Ovary (tissue), 9 donors: ENCODE data around the gene EYS. TPM values are rescaled to one million over a fixed set of nuclear protein-coding genes. Genes with fewer than 3 reads are reported as not detected.

Experiments used
- DNase-seq, 5 donors: peaks; one replicate each; pipeline ENCODE4 v3.0.0-alpha.2; 2019 to 2020
- H3K27ac ChIP-seq, 2 donors: fragments of 200-600 bp; one replicate each; pipeline versions ENCODE4 v1.5.1 to v1.8.0; 2019 to 2022
- H3K27me3 ChIP-seq: fragments of 200-600 bp; one replicate; pipeline ENCODE4 v1.8.0; 2022
- H3K36me3 ChIP-seq: fragments of 200-600 bp; sonication (generic); one replicate; pipeline ENCODE4 v1.5.1; 2019
- H3K4me1 ChIP-seq: one replicate; pipeline ENCODE4 v1.8.1; 2013; ENCODE audit warnings: mild to moderate bottlenecking, moderate library complexity; ENCODE audit not compliant: insufficient read depth
- H3K4me3 ChIP-seq: fragments of 200-600 bp; sonication (generic); one replicate; pipeline ENCODE4 v1.5.1; 2017
- H3K9me3 ChIP-seq, 2 donors: fragments of 200-600 bp in 1 of 2; sonication (generic) in 1 of 2; one replicate each; pipeline versions ENCODE4 v1.5.1 to v1.8.1; 2013 to 2019; ENCODE audit warnings: mild to moderate bottlenecking in 1 of 2, moderate library complexity in 1 of 2
- EP300 ChIP-seq: sonication (generic); formaldehyde crosslinking; IDR thresholded peaks from one replicate; pipeline ENCODE4 v1.6.1; 2017; ENCODE audit warnings: antibody characterized with exemption
- POLR2A ChIP-seq: fragments of 450-650 bp; IDR thresholded peaks from one replicate; pipeline ENCODE4 v1.6.1; 2017; ENCODE audit warnings: antibody characterized with exemption, mild to moderate bottlenecking, moderate library complexity
- WGBS, 3 donors: extraction: QIAGEN DNeasy Blood & Tissue Kit in 1 of 3; methylation state at CpG; one replicate each; pipeline versions ENCODE4 v1.1.5 to v1.1.7; 2013 to 2017; 5-methylcytosine and 5-hydroxymethylcytosine counted together
- intact Hi-C, 4 donors: fragments of 100-400 bp; cut with DNase I; formaldehyde crosslinking; loops; one replicate each; pipeline versions ENCODE4 v1.11.0 to v1.15.1; 2022 to 2023
- polyA plus RNA-seq, 2 donors: library from polyadenylated mRNA; stranded (reverse); fragments of 200-250 nt in 1 of 2; fragments of 350-450 nt in 1 of 2; fragmentation: Illumina TruSeq in 1 of 2; extraction: RNeasy Lipid Tissue Mini Kit (QIAGEN cat#74804) in 1 of 2; gene quantifications; one replicate each; pipeline ENCODE4 v1.2.3, GENCODE V29; 2013 to 2014
- total RNA-seq, 7 donors: library from RNA; depleted of rRNA in 2 of 7; stranded (reverse); fragments of >200 nt in 2 of 7; fragmentation: NEBNext Ultra II Directional in 3 of 7; extraction: Animal tissue kit (Norgen Biotek cat#: 25700) in 3 of 7; gene quantifications; one replicate each; pipeline versions ENCODE4 v1.1.0 to v1.2.4, GENCODE V29; 2016 to 2023
- TF ChIP-seq, protein P1 (sequence below), 3 donors: fragments of 450-650 bp in 2 of 3; fragments of 200-600 bp in 1 of 3; IDR thresholded peaks; one replicate each; pipeline versions ENCODE4 v1.5.1 to v1.8.0; 2016 to 2022; ENCODE audit warnings: antibody characterized with exemption in 3 of 3, mild to moderate bottlenecking in 1 of 3
- donor health status: DM: no; HTN: no; CAD: no; lungs with moderate emphysema.
- donor health status: DM: no; HTN: no; CAD: no.
- donor health status: Bipolar disorder and iron deficiency.
- donor health status: DM: yes; HTN: yes; CAD: no.
- donor health status: DM: no; HTN: no; CAD: no.
- donor health status: DM: yes; HTN: yes; CAD: no.

EYS gene
- total and polyA plus RNA-seq, 9 donors: under 0.01 to 0.03 (median 0.01) TPM; not detected in 6

DNA sequence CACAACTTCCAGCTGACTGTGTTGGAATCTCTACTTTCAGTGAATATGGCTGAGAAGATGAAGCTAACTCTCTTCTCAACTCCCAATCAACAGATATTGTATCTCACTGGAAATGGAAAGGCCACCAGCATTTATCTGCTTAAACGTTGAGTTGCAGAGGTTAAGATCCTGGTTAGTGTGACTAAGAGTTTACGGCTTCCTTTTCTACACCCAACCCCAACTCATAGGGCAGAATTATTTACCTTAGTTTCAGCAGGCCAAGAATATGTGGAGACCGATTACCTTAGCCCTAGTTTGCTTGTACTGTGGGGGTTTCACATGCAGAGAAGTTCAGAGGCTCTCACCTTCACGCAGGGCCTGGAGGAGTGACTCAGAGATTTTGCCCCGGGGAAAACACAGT is 1026.6 kb downstream of the EYS start:
- H3K27me3 ChIP-seq: no peaks in the 10 kb centered on the region
- no peak overlapping the region for H3K27ac ChIP-seq
- H3K9me3 ChIP-seq: no peaks in the 10 kb centered on the region
- H3K4me3 ChIP-seq: no peak overlapping the region
- intact Hi-C loops: no loop called here
- 85 to 90% (median 90%) methylated on average over 5 of the region's 5 CpGs for WGBS, 3 donors
- DNase-seq: no peak
- H3K36me3 ChIP-seq: no peaks in the 10 kb centered on the region
- TF ChIP-seq EP300 (no peak), POLR2A (no peak)
- TF ChIP-seq, protein P1, sequence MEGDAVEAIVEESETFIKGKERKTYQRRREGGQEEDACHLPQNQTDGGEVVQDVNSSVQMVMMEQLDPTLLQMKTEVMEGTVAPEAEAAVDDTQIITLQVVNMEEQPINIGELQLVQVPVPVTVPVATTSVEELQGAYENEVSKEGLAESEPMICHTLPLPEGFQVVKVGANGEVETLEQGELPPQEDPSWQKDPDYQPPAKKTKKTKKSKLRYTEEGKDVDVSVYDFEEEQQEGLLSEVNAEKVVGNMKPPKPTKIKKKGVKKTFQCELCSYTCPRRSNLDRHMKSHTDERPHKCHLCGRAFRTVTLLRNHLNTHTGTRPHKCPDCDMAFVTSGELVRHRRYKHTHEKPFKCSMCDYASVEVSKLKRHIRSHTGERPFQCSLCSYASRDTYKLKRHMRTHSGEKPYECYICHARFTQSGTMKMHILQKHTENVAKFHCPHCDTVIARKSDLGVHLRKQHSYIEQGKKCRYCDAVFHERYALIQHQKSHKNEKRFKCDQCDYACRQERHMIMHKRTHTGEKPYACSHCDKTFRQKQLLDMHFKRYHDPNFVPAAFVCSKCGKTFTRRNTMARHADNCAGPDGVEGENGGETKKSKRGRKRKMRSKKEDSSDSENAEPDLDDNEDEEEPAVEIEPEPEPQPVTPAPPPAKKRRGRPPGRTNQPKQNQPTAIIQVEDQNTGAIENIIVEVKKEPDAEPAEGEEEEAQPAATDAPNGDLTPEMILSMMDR (IDR thresholded peaks at IDR 0.05): no peak
- no peaks in the 10 kb centered on the region for H3K4me1 ChIP-seq

DNA sequence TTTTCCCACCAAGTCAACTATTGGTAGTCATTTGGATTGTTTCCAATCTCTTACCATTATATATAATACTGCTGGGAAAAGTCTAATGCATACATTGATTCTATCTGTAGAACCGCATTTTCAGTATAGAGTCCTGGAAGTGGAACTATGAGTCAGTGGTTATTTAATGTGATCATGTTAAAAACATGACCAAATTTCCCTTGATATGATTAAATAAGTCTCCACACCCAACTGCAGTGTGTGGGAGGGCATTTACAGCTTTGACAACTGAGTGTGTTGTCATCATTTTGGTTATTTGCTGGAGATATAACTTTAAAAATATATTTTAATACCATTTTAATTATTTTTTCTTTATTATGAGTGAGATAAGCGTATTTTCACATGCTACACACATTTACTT is 1027.6 kb downstream of the EYS start:
- TF ChIP-seq, protein P1 (IDR thresholded peaks at IDR 0.05): no peak
- no peak for TF ChIP-seq POLR2A
- Histone ChIP-seq H3K9me3 (no peaks in the 10 kb centered on the region), H3K27me3 (no peaks in the 10 kb centered on the region), H3K4me3 (no peak overlapping the region), H3K36me3 (no peaks in the 10 kb centered on the region), H3K27ac (no peak overlapping the region), H3K4me1 (no peaks in the 10 kb centered on the region)
- DNase-seq: no peak
- intact Hi-C loops: no loop called here
- WGBS, 3 donors: 89 to 97% (median 94%) methylated on average over 2 of the region's 2 CpGs

DNA sequence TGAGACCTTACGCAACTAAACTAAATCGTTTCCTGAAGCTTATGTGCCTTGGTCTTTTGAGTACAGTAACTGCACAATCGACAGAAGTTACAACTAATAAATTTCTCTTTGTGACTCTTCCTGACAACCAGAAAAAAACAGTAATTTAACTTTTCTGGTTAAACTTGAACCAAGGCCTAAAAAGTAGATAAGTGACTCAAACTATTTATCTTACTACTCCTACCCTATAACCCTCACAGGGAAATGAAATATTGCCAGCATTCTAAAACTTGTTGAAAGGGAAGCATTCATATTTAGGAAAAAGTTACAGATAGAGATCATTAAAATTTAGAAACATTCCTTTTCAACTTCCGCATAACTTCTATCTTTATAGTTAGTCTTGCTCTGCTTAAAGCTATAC is 1034.4 kb downstream of the EYS start:
- intact Hi-C loops: no loop called here
- no peaks in the 10 kb centered on the region for H3K36me3 ChIP-seq

DNA sequence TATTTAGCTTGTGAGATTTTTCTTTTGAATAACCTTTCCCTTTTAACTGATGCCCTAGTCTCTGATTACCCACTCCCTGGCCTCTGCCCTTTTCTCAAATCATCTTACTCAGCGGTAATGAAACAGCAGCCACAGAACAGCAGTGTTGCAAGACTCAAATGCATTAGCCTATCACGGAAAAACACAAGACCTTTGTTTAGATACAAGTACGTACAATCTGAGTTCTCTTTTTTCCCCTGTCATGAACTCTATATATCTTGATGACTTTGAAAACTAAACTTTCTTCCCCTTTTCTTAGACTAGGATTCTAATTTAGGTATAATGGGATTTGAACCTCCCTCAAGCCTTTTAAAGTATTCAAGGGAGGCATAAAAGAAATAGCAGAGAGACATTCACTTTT is 1034.9 kb downstream of the EYS start:
- H3K36me3 ChIP-seq: no peaks in the 10 kb centered on the region
- no peaks in the 10 kb centered on the region for H3K9me3 ChIP-seq
- H3K4me1 ChIP-seq: no peaks in the 10 kb centered on the region
- H3K27ac ChIP-seq: no peak overlapping the region
- no peak for DNase-seq
- intact Hi-C loops: no loop called here
- H3K4me3 ChIP-seq: no peak overlapping the region
- TF ChIP-seq POLR2A: no peak
- TF ChIP-seq, protein P1 (IDR thresholded peaks at IDR 0.05): no peak
- no peak for TF ChIP-seq EP300
- no peaks in the 10 kb centered on the region for H3K27me3 ChIP-seq
- 57 to 72% (median 64%) methylated on average over 3 of the region's 3 CpGs for WGBS, 3 donors

More for the DNA sequence above, 1034.4 kb downstream of the EYS start:
- Histone ChIP-seq H3K27ac (no peak overlapping the region), H3K4me3 (no peak overlapping the region), H3K27me3 (no peaks in the 10 kb centered on the region), H3K9me3 (no peaks in the 10 kb centered on the region), H3K4me1 (no peaks in the 10 kb centered on the region)
- 55 to 59% (median 59%) methylated on average over 4 of the region's 4 CpGs for WGBS, 3 donors
- no peak for TF ChIP-seq EP300
- TF ChIP-seq, protein P1 (IDR thresholded peaks at IDR 0.05): no peak
- no peak for TF ChIP-seq POLR2A
- no peak for DNase-seq

DNA sequence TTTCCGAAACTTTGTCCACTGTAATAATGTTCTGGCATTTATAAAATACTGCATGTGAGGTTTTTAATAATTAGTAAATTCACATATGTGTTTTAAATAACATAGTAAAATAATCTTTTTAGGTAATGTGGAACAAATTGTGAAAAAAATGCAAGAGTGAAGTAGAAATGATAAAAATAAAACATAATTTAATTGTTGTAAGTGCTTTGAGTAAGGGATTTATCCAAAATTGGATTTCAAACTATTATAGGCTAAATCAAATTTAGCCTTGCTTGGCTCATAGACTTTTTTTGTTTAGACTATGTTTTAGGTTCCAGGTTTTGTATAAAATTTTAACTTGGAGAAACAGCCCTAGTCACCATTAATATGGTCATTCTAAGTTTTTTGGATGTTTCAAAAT is 1041.9 kb downstream of the EYS start:
- TF ChIP-seq POLR2A: no peak
- TF ChIP-seq EP300: no peak
- TF ChIP-seq, protein P1 (IDR thresholded peaks at IDR 0.05): no peak
- 92 to 99% (median 95%) methylated on average over 1 of the region's 1 CpG for WGBS, 3 donors

More for the DNA sequence above, 1041.9 kb downstream of the EYS start:
- intact Hi-C loops: no loop called here
- no peak overlapping the region for H3K27ac ChIP-seq
- H3K27me3 ChIP-seq: no peaks in the 10 kb centered on the region
- H3K9me3 ChIP-seq: no peaks in the 10 kb centered on the region
- no peaks in the 10 kb centered on the region for H3K4me1 ChIP-seq
- no peak overlapping the region for H3K4me3 ChIP-seq
- H3K36me3 ChIP-seq: no peaks in the 10 kb centered on the region
- no peak for DNase-seq
